Measurements from ENCODE around the gene SPDYE1. TPM values are rescaled to one million over a fixed set of nuclear protein-coding genes. Genes with fewer than 3 reads are reported as not detected.

SPDYE1 gene
- total and polyA plus RNA-seq, 2 of the 13 experiments (the other 11 are each of a cell fraction or from before 2014, with no cell fraction given), result not detected

DNA sequence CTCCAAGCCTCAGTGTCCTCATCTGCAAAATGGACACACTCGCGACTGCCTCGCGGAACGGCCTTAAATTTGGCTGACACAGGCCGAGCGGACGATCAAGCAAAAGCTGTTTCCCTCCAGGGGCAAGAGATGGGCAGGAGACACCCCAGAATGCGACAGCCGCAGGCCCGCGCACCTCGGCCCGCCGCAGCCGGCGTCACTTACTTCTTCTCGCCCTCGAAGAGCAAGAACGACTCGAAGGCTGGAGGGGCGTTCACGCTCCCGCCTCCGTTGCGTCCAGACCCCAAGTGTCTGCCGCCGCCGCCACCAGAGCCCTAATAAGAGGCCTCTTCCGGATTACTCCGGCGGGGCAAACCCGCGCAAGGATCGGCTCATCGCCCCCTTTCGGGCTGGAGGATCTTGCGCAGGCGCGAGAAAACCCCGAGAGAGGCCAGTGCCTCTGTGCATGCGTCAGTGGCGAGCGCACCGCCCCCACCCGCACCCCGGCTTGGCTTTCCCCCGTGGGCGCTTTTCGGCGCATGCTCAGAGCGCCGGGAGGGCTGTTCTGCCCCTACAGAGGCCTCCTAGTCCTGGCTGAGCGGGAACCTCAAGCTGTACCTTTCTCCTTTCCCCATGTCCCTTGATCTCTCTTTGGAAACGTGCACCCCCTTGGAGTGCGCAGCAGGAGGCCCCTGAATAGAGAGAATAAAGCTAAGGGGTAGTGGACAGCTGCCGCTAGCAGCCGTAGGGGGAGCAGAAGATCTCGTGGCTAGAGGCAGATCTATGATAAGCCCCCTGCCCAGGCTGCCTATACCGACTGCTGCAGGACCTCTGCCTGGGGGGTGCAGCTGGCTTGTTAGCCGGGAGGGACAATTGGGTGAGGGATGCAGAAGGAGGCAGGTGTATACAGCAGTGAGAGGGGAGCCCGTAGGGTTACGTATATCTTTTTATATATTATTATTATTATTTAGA is 21.4 kb downstream of the SPDYE1 start (continued):
- TF ChIP-seq, protein P1, sequence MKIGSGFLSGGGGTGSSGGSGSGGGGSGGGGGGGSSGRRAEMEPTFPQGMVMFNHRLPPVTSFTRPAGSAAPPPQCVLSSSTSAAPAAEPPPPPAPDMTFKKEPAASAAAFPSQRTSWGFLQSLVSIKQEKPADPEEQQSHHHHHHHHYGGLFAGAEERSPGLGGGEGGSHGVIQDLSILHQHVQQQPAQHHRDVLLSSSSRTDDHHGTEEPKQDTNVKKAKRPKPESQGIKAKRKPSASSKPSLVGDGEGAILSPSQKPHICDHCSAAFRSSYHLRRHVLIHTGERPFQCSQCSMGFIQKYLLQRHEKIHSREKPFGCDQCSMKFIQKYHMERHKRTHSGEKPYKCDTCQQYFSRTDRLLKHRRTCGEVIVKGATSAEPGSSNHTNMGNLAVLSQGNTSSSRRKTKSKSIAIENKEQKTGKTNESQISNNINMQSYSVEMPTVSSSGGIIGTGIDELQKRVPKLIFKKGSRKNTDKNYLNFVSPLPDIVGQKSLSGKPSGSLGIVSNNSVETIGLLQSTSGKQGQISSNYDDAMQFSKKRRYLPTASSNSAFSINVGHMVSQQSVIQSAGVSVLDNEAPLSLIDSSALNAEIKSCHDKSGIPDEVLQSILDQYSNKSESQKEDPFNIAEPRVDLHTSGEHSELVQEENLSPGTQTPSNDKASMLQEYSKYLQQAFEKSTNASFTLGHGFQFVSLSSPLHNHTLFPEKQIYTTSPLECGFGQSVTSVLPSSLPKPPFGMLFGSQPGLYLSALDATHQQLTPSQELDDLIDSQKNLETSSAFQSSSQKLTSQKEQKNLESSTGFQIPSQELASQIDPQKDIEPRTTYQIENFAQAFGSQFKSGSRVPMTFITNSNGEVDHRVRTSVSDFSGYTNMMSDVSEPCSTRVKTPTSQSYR (CRISPR knock-in tag; IDR thresholded peaks at IDR 0.05; ENCODE audit: borderline replicate concordance), result peak; percentile 73
- peak; percentile 93 for TF ChIP-seq MXD4 (CRISPR knock-in tag; IDR thresholded peaks at IDR 0.05)
- TF ChIP-seq ASH2L (IDR thresholded peaks at IDR 0.05; ENCODE audit: insufficient read length, low read depth, low read length), result peak; percentile 61
- peak; percentile 78; the same call in 1 of the 2 replicates for TF ChIP-seq HOXA5 (CRISPR knock-in tag; IDR thresholded peaks at IDR 0.05)
- TF ChIP-seq, protein P2, sequence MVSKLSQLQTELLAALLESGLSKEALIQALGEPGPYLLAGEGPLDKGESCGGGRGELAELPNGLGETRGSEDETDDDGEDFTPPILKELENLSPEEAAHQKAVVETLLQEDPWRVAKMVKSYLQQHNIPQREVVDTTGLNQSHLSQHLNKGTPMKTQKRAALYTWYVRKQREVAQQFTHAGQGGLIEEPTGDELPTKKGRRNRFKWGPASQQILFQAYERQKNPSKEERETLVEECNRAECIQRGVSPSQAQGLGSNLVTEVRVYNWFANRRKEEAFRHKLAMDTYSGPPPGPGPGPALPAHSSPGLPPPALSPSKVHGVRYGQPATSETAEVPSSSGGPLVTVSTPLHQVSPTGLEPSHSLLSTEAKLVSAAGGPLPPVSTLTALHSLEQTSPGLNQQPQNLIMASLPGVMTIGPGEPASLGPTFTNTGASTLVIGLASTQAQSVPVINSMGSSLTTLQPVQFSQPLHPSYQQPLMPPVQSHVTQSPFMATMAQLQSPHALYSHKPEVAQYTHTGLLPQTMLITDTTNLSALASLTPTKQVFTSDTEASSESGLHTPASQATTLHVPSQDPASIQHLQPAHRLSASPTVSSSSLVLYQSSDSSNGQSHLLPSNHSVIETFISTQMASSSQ (IDR thresholded peaks at IDR 0.05; ENCODE audit: low read depth), result 0 out of 2 replicates have a peak, but pooled peaks have one; percentile 8
- TF ChIP-seq, protein P2 (CRISPR knock-in tag; IDR thresholded peaks at IDR 0.05; ENCODE audit: borderline replicate concordance), result peak; percentile 62; the same call in 1 of the 2 replicates
- TF ChIP-seq, protein P3, sequence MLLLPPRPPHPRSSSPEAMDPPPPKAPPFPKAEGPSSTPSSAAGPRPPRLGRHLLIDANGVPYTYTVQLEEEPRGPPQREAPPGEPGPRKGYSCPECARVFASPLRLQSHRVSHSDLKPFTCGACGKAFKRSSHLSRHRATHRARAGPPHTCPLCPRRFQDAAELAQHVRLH (CRISPR knock-in tag; IDR thresholded peaks at IDR 0.05; ENCODE audit: borderline replicate concordance, low read depth), result peak; percentile 77; the same call in 1 of the 2 replicates
- TF ChIP-seq, protein P4, sequence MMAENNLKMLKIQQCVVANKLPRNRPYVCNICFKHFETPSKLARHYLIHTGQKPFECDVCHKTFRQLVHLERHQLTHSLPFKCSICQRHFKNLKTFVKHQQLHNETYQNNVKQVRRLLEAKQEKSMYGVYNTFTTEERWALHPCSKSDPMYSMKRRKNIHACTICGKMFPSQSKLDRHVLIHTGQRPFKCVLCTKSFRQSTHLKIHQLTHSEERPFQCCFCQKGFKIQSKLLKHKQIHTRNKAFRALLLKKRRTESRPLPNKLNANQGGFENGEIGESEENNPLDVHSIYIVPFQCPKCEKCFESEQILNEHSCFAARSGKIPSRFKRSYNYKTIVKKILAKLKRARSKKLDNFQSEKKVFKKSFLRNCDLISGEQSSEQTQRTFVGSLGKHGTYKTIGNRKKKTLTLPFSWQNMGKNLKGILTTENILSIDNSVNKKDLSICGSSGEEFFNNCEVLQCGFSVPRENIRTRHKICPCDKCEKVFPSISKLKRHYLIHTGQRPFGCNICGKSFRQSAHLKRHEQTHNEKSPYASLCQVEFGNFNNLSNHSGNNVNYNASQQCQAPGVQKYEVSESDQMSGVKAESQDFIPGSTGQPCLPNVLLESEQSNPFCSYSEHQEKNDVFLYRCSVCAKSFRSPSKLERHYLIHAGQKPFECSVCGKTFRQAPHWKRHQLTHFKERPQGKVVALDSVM (CRISPR knock-in tag; IDR thresholded peaks at IDR 0.05), result peak; percentile 51; the same call in 1 of the 2 replicates
- TF ChIP-seq, protein P5, sequence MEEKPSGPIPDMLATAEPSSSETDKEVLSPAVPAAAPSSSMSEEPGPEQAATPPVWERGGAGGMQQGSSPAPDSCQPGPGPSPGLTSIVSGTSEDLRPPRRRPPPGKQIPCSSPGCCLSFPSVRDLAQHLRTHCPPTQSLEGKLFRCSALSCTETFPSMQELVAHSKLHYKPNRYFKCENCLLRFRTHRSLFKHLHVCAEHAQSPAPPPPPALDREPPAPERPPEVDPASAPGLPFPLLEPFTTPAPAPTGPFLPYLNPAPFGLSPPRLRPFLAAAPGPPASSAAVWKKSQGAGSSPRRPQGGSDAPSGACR (CRISPR knock-in tag; IDR thresholded peaks at IDR 0.05), result peak; percentile 87
- peak; percentile 92; the same call in 1 of the 2 replicates for TF ChIP-seq TARDBP (CRISPR knock-in tag; IDR thresholded peaks at IDR 0.05)
- TF ChIP-seq NR2C2 (CRISPR knock-in tag; IDR thresholded peaks at IDR 0.05; ENCODE audit: borderline replicate concordance), result peak; percentile 79; the same call in 1 of the 2 replicates
- peak; percentile 70 for TF ChIP-seq NCOA2 (CRISPR knock-in tag; IDR thresholded peaks at IDR 0.05)
- peak; percentile 71 for TF ChIP-seq GATAD2A (CRISPR knock-in tag; IDR thresholded peaks at IDR 0.05)
- peak; percentile 70; the same call in 1 of the 2 replicates for TF ChIP-seq ZNF782 (CRISPR knock-in tag; IDR thresholded peaks at IDR 0.05; ENCODE audit: borderline replicate concordance)
- TF ChIP-seq NFKB2 (CRISPR knock-in tag; IDR thresholded peaks at IDR 0.05; ENCODE audit: borderline replicate concordance), result peak; percentile 50; the same call in 1 of the 2 replicates
- peak; percentile 87 for TF ChIP-seq HDAC1 (CRISPR knock-in tag; IDR thresholded peaks at IDR 0.05)
